IMR-90 (cell line): Measurements from ENCODE around the gene PFN1. TPM values are rescaled to one million over a fixed set of nuclear protein-coding genes. Genes with fewer than 3 reads are reported as not detected.

Experiments used
- ATAC-seq: fragments of 200-7000 bp; cut with Tn5 transposase; 2 replicates; pipeline ENCODE4 v1.9.1; 2020; ENCODE audit warnings: low read depth, mild to moderate bottlenecking, moderate library complexity
- BruUV-seq: library from RNA; stranded (reverse); fragments of 400-500 nt; replicated peaks from 2 replicates; lab custom pipeline; 2021; lab: Mats Ljungman, UMichigan
- CTCF ChIA-PET: fragments of 300-600 bp; formaldehyde crosslinking; extraction: SDS; loops from one replicate; lab custom pipeline; 2021; ENCODE audit warnings: antibody characterized with exemption; lab: Yijun Ruan, JAX
- POLR2A ChIA-PET: fragments of 300-600 bp; sonication (Branson Sonifier 250); formaldehyde crosslinking; loops from one replicate; lab custom pipeline; 2022; ENCODE audit warnings: antibody characterized with exemption; ENCODE audit not compliant: unreplicated experiment; lab: Charles Lee
- DNase-seq: peaks from one replicate; pipeline ENCODE4 v3.0.0; 2013
- H2AFZ ChIP-seq: replicated peaks from 2 replicates; pipeline ENCODE3; 2013; ENCODE audit warnings: low read length, mild to moderate bottlenecking; ENCODE audit not compliant: poor library complexity
- H2AK5ac ChIP-seq: 2 replicates; pipeline ENCODE4 v1.6.1; 2013; ENCODE audit warnings: low read depth, low read length, inconsistent platforms
- H2AK9ac ChIP-seq: replicated peaks from 2 replicates; pipeline ENCODE3; 2013; ENCODE audit warnings: mild to moderate bottlenecking, low read depth, low read length, moderate library complexity; ENCODE audit not compliant: poor library complexity
- H2BK120ac ChIP-seq: 2 replicates; pipeline ENCODE4 v1.6.1; 2013; ENCODE audit warnings: low read depth, low read length, inconsistent platforms
- H2BK15ac ChIP-seq: 3 replicates; pipeline ENCODE4 v1.6.1; 2013; ENCODE audit warnings: low read depth, low read length, inconsistent platforms
- H2BK20ac ChIP-seq: 2 replicates; pipeline ENCODE4 v1.6.1; 2013; ENCODE audit warnings: low read depth, mild to moderate bottlenecking, inconsistent platforms, low read length, moderate library complexity
- H2BK5ac ChIP-seq: 2 replicates; pipeline ENCODE4 v1.6.1; 2013; ENCODE audit warnings: mild to moderate bottlenecking, low read depth, low read length, inconsistent platforms; ENCODE audit not compliant: poor library complexity, severe bottlenecking
- H3K14ac ChIP-seq: replicated peaks from 2 replicates; pipeline ENCODE4 v1.6.1; 2013; ENCODE audit warnings: low read depth, low read length, inconsistent platforms
- H3K18ac ChIP-seq: 2 replicates; pipeline ENCODE4 v1.6.1; 2013; ENCODE audit warnings: low read depth, low read length, control low read depth
- H3K23ac ChIP-seq: 2 replicates; pipeline ENCODE4 v1.6.1; 2013; ENCODE audit warnings: low read depth, low read length, inconsistent platforms
- H3K27ac ChIP-seq: 2 replicates; pipeline ENCODE4 v1.5.1; 2013; ENCODE audit warnings: mild to moderate bottlenecking, control low read depth, low read length; ENCODE audit not compliant: insufficient read depth
- H3K27me3 ChIP-seq: 2 replicates; pipeline ENCODE4 v1.6.1; 2013; ENCODE audit warnings: low read length; ENCODE audit not compliant: control insufficient read depth, insufficient read depth
- H3K36me3 ChIP-seq: 2 replicates; pipeline ENCODE4 v1.6.1; 2013; ENCODE audit warnings: low read length, mixed read lengths; ENCODE audit not compliant: control insufficient read depth, insufficient read depth
- H3K4ac ChIP-seq: 2 replicates; pipeline ENCODE4 v1.6.1; 2013; ENCODE audit warnings: low read depth, low read length, inconsistent platforms
- H3K4me1 ChIP-seq: 2 replicates; pipeline ENCODE4 v1.6.1; 2013; ENCODE audit warnings: low read length, mixed read lengths; ENCODE audit not compliant: control insufficient read depth, insufficient read depth
- H3K4me2 ChIP-seq: 2 replicates; pipeline ENCODE4 v1.6.1; 2013; ENCODE audit warnings: low read depth, mild to moderate bottlenecking, control low read depth, low read length, moderate library complexity
- H3K4me3 ChIP-seq: 2 replicates; pipeline ENCODE4 v1.5.1; 2013; ENCODE audit warnings: low read depth, mild to moderate bottlenecking, control low read depth, low read length, moderate library complexity; ENCODE audit not compliant: insufficient read depth
- H3K56ac ChIP-seq: 2 replicates; pipeline ENCODE4 v1.6.1; 2013; ENCODE audit warnings: low read length, inconsistent platforms; ENCODE audit not compliant: insufficient read depth; ENCODE audit errors: extremely low read depth
- H3K79me1 ChIP-seq, 2 experiments: 2 replicates each; pipeline ENCODE4 v1.6.1; 2013; ENCODE audit warnings: low read length in 2 of 2, inconsistent platforms in 1 of 2, low read depth in 1 of 2
- H3K9ac ChIP-seq: 2 replicates; pipeline ENCODE4 v1.6.1; 2013; ENCODE audit warnings: low read depth, low read length, control low read depth
- H3K9me1 ChIP-seq: 2 replicates; pipeline ENCODE4 v1.6.1; 2013; ENCODE audit warnings: low read length, inconsistent platforms; ENCODE audit not compliant: insufficient read depth
- H3K9me3 ChIP-seq: 2 replicates; pipeline ENCODE4 v1.6.1; 2013; ENCODE audit warnings: low read length; ENCODE audit not compliant: control insufficient read depth, insufficient read depth
- H4K20me1 ChIP-seq: 2 replicates; pipeline ENCODE4 v1.6.1; 2013; ENCODE audit warnings: low read length, inconsistent platforms; ENCODE audit not compliant: insufficient read depth
- H4K5ac ChIP-seq: 2 replicates; pipeline ENCODE4 v1.6.1; 2013; ENCODE audit warnings: mild to moderate bottlenecking, low read depth, low read length, control low read depth
- H4K8ac ChIP-seq, 2 experiments: 2 replicates each; pipeline ENCODE4 v1.6.1; 2013; ENCODE audit warnings: low read depth in 2 of 2, low read length in 2 of 2, control low read depth in 1 of 2, inconsistent platforms in 1 of 2
- H4K91ac ChIP-seq: 2 replicates; pipeline ENCODE4 v1.6.1; 2013; ENCODE audit warnings: low read depth, low read length, inconsistent platforms; ENCODE audit not compliant: insufficient read depth
- CEBPB ChIP-seq: IDR thresholded peaks from 2 replicates; pipeline ENCODE4 v1.6.1; 2012; ENCODE audit warnings: low read depth, low read length, improper control_type of control experiment
- CHD1 ChIP-seq: IDR thresholded peaks from 2 replicates; pipeline ENCODE4 v1.6.1; 2012; ENCODE audit warnings: low read depth, low read length, improper control_type of control experiment
- ELK1 ChIP-seq: fragments of 150-350 bp; IDR thresholded peaks from 2 replicates; pipeline ENCODE4 v1.6.1; 2016; ENCODE audit warnings: low read depth, mild to moderate bottlenecking, low read length, moderate library complexity, borderline replicate concordance
- FOS ChIP-seq: fragments of 150-350 bp; IDR thresholded peaks from 2 replicates; pipeline ENCODE4 v1.6.1; 2016; ENCODE audit warnings: low read depth, low read length
- MAFK ChIP-seq: IDR thresholded peaks from 2 replicates; pipeline ENCODE4 v1.6.1; 2012; ENCODE audit warnings: low read depth, low read length, improper control_type of control experiment
- MAZ ChIP-seq: IDR thresholded peaks from 2 replicates; pipeline ENCODE4 v1.6.1; 2012; ENCODE audit warnings: low read depth, mild to moderate bottlenecking, low read length, improper control_type of control experiment, moderate library complexity, borderline replicate concordance
- POLR2A ChIP-seq: IDR thresholded peaks from 2 replicates; pipeline ENCODE4 v1.6.1; 2012; ENCODE audit warnings: mild to moderate bottlenecking, low read depth, low read length
- RAD21 ChIP-seq: IDR thresholded peaks from 2 replicates; pipeline ENCODE4 v1.6.1; 2012; ENCODE audit warnings: low read length, improper control_type of control experiment
- RCOR1 ChIP-seq: IDR thresholded peaks from 2 replicates; pipeline ENCODE4 v1.6.1; 2012; ENCODE audit warnings: mild to moderate bottlenecking, low read length, improper control_type of control experiment; ENCODE audit not compliant: insufficient replicate concordance
- RFX5 ChIP-seq: IDR thresholded peaks from 2 replicates; pipeline ENCODE4 v1.8.0; 2012; ENCODE audit warnings: low read depth, mild to moderate bottlenecking, low read length, moderate library complexity
- SMC3 ChIP-seq: fragments of 150-350 bp; IDR thresholded peaks from 2 replicates; pipeline ENCODE4 v1.6.1; 2016; ENCODE audit warnings: low read depth, mild to moderate bottlenecking, antibody characterized with exemption, low read length, moderate library complexity
- WGBS, 2 experiments: methylation state at CpG; one replicate each; pipeline versions ENCODE4 v1.1.5 to v1.1.7; 2013; ENCODE audit warnings: missing lambda C conversion rate in 2 of 2; ENCODE audit not compliant: insufficient read length in 1 of 2; ENCODE audit errors: extremely low coverage in 2 of 2; 5-methylcytosine and 5-hydroxymethylcytosine counted together
- dilution Hi-C: fragments of 300-500 bp; cut with HindIII; formaldehyde crosslinking; loops from one replicate; pipeline ENCODE4 v1.14.3; 2018; ENCODE audit warnings: low sequenced_read_pairs; ENCODE audit not compliant: unreplicated experiment
- in situ Hi-C: fragments of 300-500 bp; cut with MboI; formaldehyde crosslinking; loops from 3 replicates; pipeline ENCODE4 v1.14.3; 2019; ENCODE audit warnings: low sequenced_read_pairs, inconsistent platforms, mixed read lengths
- intact Hi-C: fragments of 100-400 bp; cut with micrococcal nuclease; formaldehyde crosslinking; loops from 2 replicates; pipeline ENCODE4 v1.10.0; 2022
- polyA plus RNA-seq, 3 experiments: library from polyadenylated mRNA; depleted of rRNA; stranded (reverse); fragments of >200 nt; gene quantifications; 2 replicates each; pipeline ENCODE4 v1.2.3, GENCODE V29; 2012; ENCODE audit warnings: low replicate concordance in 1 of 3
- total RNA-seq: library from RNA; depleted of rRNA; stranded (reverse); fragments of >200 nt; gene quantifications from 2 replicates; pipeline ENCODE4 v1.2.3, GENCODE V29; 2012
- TF ChIP-seq, protein P1 (sequence below): fragments of 150-350 bp; IDR thresholded peaks from 2 replicates; pipeline ENCODE4 v1.6.1; 2017; ENCODE audit warnings: mild to moderate bottlenecking, antibody characterized with exemption, low read length, low read depth

The PFN1 gene
- total and polyA plus RNA-seq, 2 of the 4 experiments (the other 2 are of a cell fraction) = 348 to 1,671 TPM

DNA sequence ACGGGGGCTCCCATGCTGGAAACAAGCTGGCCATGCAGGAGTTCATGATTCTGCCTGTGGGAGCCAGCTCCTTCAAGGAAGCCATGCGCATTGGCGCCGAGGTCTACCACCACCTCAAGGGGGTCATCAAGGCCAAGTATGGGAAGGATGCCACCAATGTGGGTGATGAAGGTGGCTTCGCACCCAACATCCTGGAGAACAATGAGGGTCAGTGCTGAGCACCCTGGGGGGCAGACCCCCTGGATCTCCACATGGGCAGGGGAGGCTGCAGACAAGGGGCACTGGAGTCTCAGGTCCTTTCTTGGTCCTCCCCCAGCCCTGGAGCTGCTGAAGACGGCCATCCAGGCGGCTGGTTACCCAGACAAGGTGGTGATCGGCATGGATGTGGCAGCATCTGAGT, 6.8 kb upstream of the PFN1 start:
- H2BK15ac ChIP-seq = no peak overlapping the region
- H2BK120ac ChIP-seq = no peak overlapping the region
- no peak overlapping the region for H3K14ac ChIP-seq
- H3K9me3 ChIP-seq = no peaks in the 10 kb centered on the region
- CTCF ChIA-PET = no interaction called here
- no peak overlapping the region for H2BK20ac ChIP-seq
- H2AK9ac ChIP-seq = peak overlapping the region; percentile 28
- H3K4ac ChIP-seq = no peak overlapping the region
- peaks cover 12 to 27% of the 10 kb centered on the region in 2 experiments; a peak in 3 of 4 replicates for H3K79me1 ChIP-seq
- TF ChIP-seq FOS (no peak), MAFK (no peak), POLR2A (no peak), SMC3 (no peak), MAZ (no peak), RFX5 (no peak), RCOR1 (no peak), RAD21 (no peak), CHD1 (no peak), ELK1 (no peak), CEBPB (no peak)
- TF ChIP-seq, protein P1, sequence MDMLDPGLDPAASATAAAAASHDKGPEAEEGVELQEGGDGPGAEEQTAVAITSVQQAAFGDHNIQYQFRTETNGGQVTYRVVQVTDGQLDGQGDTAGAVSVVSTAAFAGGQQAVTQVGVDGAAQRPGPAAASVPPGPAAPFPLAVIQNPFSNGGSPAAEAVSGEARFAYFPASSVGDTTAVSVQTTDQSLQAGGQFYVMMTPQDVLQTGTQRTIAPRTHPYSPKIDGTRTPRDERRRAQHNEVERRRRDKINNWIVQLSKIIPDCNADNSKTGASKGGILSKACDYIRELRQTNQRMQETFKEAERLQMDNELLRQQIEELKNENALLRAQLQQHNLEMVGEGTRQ = no peak
- no peak overlapping the region for H3K23ac ChIP-seq
- H4K91ac ChIP-seq = no peak overlapping the region
- no peak overlapping the region for H4K8ac ChIP-seq
- intact Hi-C loops = no loop called here
- H3K4me3 ChIP-seq = no peak overlapping the region
- H3K56ac ChIP-seq = no peak overlapping the region
- no peak overlapping the region for H3K27ac ChIP-seq
- H2AFZ ChIP-seq = no peak overlapping the region
- H3K36me3 ChIP-seq = peaks cover 12% of the 10 kb centered on the region
- DNase-seq (no peak), ATAC-seq (no peak)
- no peaks in the 10 kb centered on the region for H4K20me1 ChIP-seq
- no peak overlapping the region for H3K9ac ChIP-seq
- POLR2A ChIA-PET = interaction anchor here (0.6 kb wide), 1 partner anchor 12 kb away, joined by 8 read pairs; no protein-coding TSS in a partner anchor
- dilution Hi-C loops = no loop called here
- H3K9me1 ChIP-seq = peaks cover 27% of the 10 kb centered on the region; the same call in 1 of the 2 replicates
- no peak overlapping the region for H3K4me2 ChIP-seq
- no peak overlapping the region for H2AK5ac ChIP-seq
- WGBS, 2 experiments = 100% methylated on average over 3 of the region's 8 CpGs; no CpG with 5 or more reads in 1 of the 2 experiments
- in situ Hi-C loops = no loop called here
- no peak overlapping the region for H3K18ac ChIP-seq
- no TSS peak for BruUV-seq
- no peak overlapping the region for H2BK5ac ChIP-seq
- no peaks in the 10 kb centered on the region for H3K27me3 ChIP-seq
- no peak overlapping the region for H4K5ac ChIP-seq
- H3K4me1 ChIP-seq = peaks cover 28% of the 10 kb centered on the region
